HEK293 (cell line): ENCODE data around the gene SAMD4B.

Experiments
- CTCF ChIA-PET: fragments of 350-600 bp; formaldehyde crosslinking; extraction: SDS; loops from one replicate; lab custom pipeline; 2021; ENCODE audit warnings: antibody characterized with exemption; lab: Yijun Ruan, JAX
- POLR2A ChIA-PET: fragments of 300-600 bp; formaldehyde crosslinking; extraction: SDS; loops from one replicate; lab custom pipeline; 2020; ENCODE audit warnings: antibody characterized with exemption, inconsistent platforms; lab: Yijun Ruan, JAX
- H3K27ac ChIP-seq: fragments of 200-500 bp; sonication (Bioruptor generic); 2 replicates; pipeline ENCODE4 v1.5.1; 2014; ENCODE audit warnings: low read depth, low read length, control low read depth, inconsistent platforms; ENCODE audit errors: extremely low read depth
- H3K36me3 ChIP-seq, 2 experiments: fragments of 200-500 bp in 1 of 2; sonication (Bioruptor generic) in 1 of 2; 1 replicate in 1 of 2; 2 replicates in 1 of 2; pipeline ENCODE4 v1.5.1; 2014 to 2017; ENCODE audit warnings: inconsistent platforms in 2 of 2, low read length in 2 of 2; ENCODE audit not compliant: control insufficient read depth in 2 of 2, insufficient read depth in 1 of 2
- H3K4me1 ChIP-seq: fragments of 200-500 bp; sonication (Bioruptor generic); 2 replicates; pipeline ENCODE4 v1.5.1; 2014; ENCODE audit warnings: mild to moderate bottlenecking, low read length, inconsistent platforms; ENCODE audit not compliant: control insufficient read depth, insufficient read depth
- H3K4me3 ChIP-seq: 2 replicates; pipeline ENCODE4 v1.5.1; 2011; ENCODE audit warnings: low read depth, mild to moderate bottlenecking, control low read depth, low read length, moderate library complexity
- H3K9me3 ChIP-seq: fragments of 200-500 bp; sonication (Bioruptor generic); 2 replicates; pipeline ENCODE4 v1.5.1; 2014; ENCODE audit warnings: low read depth, low read length, inconsistent platforms; ENCODE audit not compliant: control insufficient read depth, insufficient read depth
- KLF9 ChIP-seq: fragments of 450-650 bp; formaldehyde crosslinking; IDR thresholded peaks from 2 replicates; pipeline ENCODE4 v1.5.1; 2016; ENCODE audit warnings: missing biosample characterization, missing genetic modification characterization, low read depth
- SP2 ChIP-seq: fragments of 450-650 bp; formaldehyde crosslinking; IDR thresholded peaks from 2 replicates; pipeline ENCODE4 v1.5.1; 2016; ENCODE audit warnings: missing biosample characterization, missing genetic modification characterization
- TCF7L2 ChIP-seq: IDR thresholded peaks from 2 replicates; pipeline ENCODE4 v1.6.1; 2011; ENCODE audit warnings: low read depth, mild to moderate bottlenecking, inconsistent platforms, low read length, moderate library complexity, borderline replicate concordance
- ZBTB21 ChIP-seq: fragments of 450-650 bp; formaldehyde crosslinking; IDR thresholded peaks from 2 replicates; pipeline ENCODE4 v1.5.1; 2017; ENCODE audit warnings: missing biosample characterization, missing genetic modification characterization
- ZFP69B ChIP-seq: fragments of 450-650 bp; formaldehyde crosslinking; IDR thresholded peaks from 2 replicates; pipeline ENCODE4 v1.5.1; 2016; ENCODE audit warnings: missing biosample characterization, missing genetic modification characterization
- ZNF10 ChIP-seq: fragments of 450-650 bp; formaldehyde crosslinking; IDR thresholded peaks from 2 replicates; pipeline ENCODE4 v1.5.1; 2017; ENCODE audit warnings: missing biosample characterization, missing genetic modification characterization
- ZNF174 ChIP-seq: fragments of 450-650 bp; formaldehyde crosslinking; IDR thresholded peaks from 2 replicates; pipeline ENCODE4 v1.5.0; 2017; ENCODE audit warnings: missing biosample characterization, mild to moderate bottlenecking, missing genetic modification characterization
- ZNF184 ChIP-seq: fragments of 450-650 bp; IDR thresholded peaks from 2 replicates; pipeline ENCODE4 v1.5.1; 2018; ENCODE audit warnings: missing biosample characterization, mild to moderate bottlenecking, missing genetic modification characterization
- ZNF248 ChIP-seq: fragments of 450-650 bp; formaldehyde crosslinking; IDR thresholded peaks from 2 replicates; pipeline ENCODE4 v1.5.1; 2017; ENCODE audit warnings: missing biosample characterization, missing genetic modification characterization
- ZNF416 ChIP-seq: fragments of 450-650 bp; formaldehyde crosslinking; IDR thresholded peaks from 2 replicates; pipeline ENCODE4 v1.5.1; 2016; ENCODE audit warnings: missing biosample characterization, missing genetic modification characterization
- ZNF514 ChIP-seq: fragments of 450-650 bp; formaldehyde crosslinking; IDR thresholded peaks from 2 replicates; pipeline ENCODE4 v1.5.1; 2016; ENCODE audit warnings: missing biosample characterization, missing genetic modification characterization
- ZNF555 ChIP-seq: fragments of 450-650 bp; formaldehyde crosslinking; conservative IDR thresholded peaks from 2 replicates; pipeline ENCODE4 v1.5.1; 2017; ENCODE audit warnings: missing biosample characterization, mild to moderate bottlenecking, missing genetic modification characterization, inconsistent platforms
- ZNF560 ChIP-seq: fragments of 450-650 bp; formaldehyde crosslinking; IDR thresholded peaks from 2 replicates; pipeline ENCODE4 v1.5.1; 2017; ENCODE audit warnings: missing biosample characterization, missing genetic modification characterization, borderline replicate concordance
- ZNF600 ChIP-seq: fragments of 450-650 bp; formaldehyde crosslinking; IDR thresholded peaks from 2 replicates; pipeline ENCODE4 v1.5.1; 2016; ENCODE audit warnings: missing biosample characterization, missing genetic modification characterization
- ZNF837 ChIP-seq: fragments of 450-650 bp; formaldehyde crosslinking; IDR thresholded peaks from 2 replicates; pipeline ENCODE4 v1.5.1; 2016; ENCODE audit warnings: missing biosample characterization, missing genetic modification characterization
- ZSCAN16 ChIP-seq: fragments of 450-650 bp; formaldehyde crosslinking; IDR thresholded peaks from 2 replicates; pipeline ENCODE4 v1.5.1; 2016; ENCODE audit warnings: missing biosample characterization, missing genetic modification characterization
- TF ChIP-seq, protein P1 (sequence below): fragments of 450-650 bp; formaldehyde crosslinking; conservative IDR thresholded peaks from 2 replicates; pipeline ENCODE4 v1.5.1; 2016; ENCODE audit warnings: low read depth, missing biosample characterization, missing genetic modification characterization
- TF ChIP-seq, protein P2 (sequence below): fragments of 450-650 bp; formaldehyde crosslinking; IDR thresholded peaks from 2 replicates; pipeline ENCODE4 v1.5.1; 2016; ENCODE audit warnings: missing biosample characterization, missing genetic modification characterization
- TF ChIP-seq, protein P3 (sequence below): fragments of 450-650 bp; formaldehyde crosslinking; IDR thresholded peaks from 2 replicates; pipeline ENCODE4 v1.5.1; 2016; ENCODE audit warnings: missing biosample characterization, missing genetic modification characterization
- TF ChIP-seq, protein P4 (sequence below): fragments of 450-650 bp; formaldehyde crosslinking; IDR thresholded peaks from 2 replicates; pipeline ENCODE4 v1.5.1; 2016; ENCODE audit warnings: missing biosample characterization, missing genetic modification characterization
- TF ChIP-seq, protein P5 (sequence below): fragments of 450-650 bp; formaldehyde crosslinking; IDR thresholded peaks from 2 replicates; pipeline ENCODE4 v1.5.1; 2016; ENCODE audit warnings: missing biosample characterization, missing genetic modification characterization

The SAMD4B gene

DNA sequence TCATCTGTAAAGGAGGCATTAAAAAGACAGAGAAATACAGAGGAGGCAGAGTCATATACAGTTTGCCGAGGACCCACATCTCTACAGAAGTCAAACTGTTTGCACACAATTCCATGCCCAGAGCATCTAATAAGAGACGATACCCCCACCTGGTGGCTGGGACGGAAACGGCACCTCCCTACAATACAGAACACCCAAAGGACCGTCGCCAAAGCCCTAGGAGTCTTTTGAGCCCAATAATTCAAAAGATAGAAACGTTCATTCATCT is 69.5 kb downstream of the SAMD4B start (continued):
- TF ChIP-seq, protein P1, sequence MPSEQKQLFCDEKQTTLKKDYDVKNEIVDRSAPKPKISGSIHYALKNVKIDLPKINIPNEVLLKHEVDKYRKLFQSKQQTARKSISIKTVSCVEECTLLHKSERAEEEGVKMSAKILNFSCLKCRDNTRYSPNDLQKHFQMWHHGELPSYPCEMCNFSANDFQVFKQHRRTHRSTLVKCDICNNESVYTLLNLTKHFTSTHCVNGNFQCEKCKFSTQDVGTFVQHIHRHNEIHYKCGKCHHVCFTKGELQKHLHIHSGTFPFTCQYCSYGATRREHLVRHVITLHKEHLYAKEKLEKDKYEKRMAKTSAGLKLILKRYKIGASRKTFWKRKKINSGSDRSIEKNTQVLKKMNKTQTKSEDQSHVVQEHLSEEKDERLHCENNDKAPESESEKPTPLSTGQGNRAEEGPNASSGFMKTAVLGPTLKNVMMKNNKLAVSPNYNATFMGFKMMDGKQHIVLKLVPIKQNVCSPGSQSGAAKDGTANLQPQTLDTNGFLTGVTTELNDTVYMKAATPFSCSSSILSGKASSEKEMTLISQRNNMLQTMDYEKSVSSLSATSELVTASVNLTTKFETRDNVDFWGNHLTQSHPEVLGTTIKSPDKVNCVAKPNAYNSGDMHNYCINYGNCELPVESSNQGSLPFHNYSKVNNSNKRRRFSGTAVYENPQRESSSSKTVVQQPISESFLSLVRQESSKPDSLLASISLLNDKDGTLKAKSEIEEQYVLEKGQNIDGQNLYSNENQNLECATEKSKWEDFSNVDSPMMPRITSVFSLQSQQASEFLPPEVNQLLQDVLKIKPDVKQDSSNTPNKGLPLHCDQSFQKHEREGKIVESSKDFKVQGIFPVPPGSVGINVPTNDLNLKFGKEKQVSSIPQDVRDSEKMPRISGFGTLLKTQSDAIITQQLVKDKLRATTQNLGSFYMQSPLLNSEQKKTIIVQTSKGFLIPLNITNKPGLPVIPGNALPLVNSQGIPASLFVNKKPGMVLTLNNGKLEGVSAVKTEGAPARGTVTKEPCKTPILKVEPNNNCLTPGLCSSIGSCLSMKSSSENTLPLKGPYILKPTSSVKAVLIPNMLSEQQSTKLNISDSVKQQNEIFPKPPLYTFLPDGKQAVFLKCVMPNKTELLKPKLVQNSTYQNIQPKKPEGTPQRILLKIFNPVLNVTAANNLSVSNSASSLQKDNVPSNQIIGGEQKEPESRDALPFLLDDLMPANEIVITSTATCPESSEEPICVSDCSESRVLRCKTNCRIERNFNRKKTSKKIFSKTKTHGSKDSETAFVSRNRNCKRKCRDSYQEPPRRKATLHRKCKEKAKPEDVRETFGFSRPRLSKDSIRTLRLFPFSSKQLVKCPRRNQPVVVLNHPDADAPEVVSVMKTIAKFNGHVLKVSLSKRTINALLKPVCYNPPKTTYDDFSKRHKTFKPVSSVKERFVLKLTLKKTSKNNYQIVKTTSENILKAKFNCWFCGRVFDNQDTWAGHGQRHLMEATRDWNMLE (tag by site-specific recombination) = peak; percentile 50; the same call in 1 of the 2 replicates
- 0 out of 2 replicates have a peak, but pooled peaks have one; percentile 15 for TF ChIP-seq ZNF10
- TF ChIP-seq ZNF837 (tag by site-specific recombination) = no peak
- TF ChIP-seq TCF7L2 = no peak
- TF ChIP-seq, protein P2, sequence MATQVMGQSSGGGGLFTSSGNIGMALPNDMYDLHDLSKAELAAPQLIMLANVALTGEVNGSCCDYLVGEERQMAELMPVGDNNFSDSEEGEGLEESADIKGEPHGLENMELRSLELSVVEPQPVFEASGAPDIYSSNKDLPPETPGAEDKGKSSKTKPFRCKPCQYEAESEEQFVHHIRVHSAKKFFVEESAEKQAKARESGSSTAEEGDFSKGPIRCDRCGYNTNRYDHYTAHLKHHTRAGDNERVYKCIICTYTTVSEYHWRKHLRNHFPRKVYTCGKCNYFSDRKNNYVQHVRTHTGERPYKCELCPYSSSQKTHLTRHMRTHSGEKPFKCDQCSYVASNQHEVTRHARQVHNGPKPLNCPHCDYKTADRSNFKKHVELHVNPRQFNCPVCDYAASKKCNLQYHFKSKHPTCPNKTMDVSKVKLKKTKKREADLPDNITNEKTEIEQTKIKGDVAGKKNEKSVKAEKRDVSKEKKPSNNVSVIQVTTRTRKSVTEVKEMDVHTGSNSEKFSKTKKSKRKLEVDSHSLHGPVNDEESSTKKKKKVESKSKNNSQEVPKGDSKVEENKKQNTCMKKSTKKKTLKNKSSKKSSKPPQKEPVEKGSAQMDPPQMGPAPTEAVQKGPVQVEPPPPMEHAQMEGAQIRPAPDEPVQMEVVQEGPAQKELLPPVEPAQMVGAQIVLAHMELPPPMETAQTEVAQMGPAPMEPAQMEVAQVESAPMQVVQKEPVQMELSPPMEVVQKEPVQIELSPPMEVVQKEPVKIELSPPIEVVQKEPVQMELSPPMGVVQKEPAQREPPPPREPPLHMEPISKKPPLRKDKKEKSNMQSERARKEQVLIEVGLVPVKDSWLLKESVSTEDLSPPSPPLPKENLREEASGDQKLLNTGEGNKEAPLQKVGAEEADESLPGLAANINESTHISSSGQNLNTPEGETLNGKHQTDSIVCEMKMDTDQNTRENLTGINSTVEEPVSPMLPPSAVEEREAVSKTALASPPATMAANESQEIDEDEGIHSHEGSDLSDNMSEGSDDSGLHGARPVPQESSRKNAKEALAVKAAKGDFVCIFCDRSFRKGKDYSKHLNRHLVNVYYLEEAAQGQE (tag by site-specific recombination) = peak; percentile 70; the same call in 1 of the 2 replicates
- peak; percentile 88 for TF ChIP-seq ZFP69B (tag by site-specific recombination)
- no peak for TF ChIP-seq ZNF555
- TF ChIP-seq ZNF174 (tag by site-specific recombination) = no peak

DNA sequence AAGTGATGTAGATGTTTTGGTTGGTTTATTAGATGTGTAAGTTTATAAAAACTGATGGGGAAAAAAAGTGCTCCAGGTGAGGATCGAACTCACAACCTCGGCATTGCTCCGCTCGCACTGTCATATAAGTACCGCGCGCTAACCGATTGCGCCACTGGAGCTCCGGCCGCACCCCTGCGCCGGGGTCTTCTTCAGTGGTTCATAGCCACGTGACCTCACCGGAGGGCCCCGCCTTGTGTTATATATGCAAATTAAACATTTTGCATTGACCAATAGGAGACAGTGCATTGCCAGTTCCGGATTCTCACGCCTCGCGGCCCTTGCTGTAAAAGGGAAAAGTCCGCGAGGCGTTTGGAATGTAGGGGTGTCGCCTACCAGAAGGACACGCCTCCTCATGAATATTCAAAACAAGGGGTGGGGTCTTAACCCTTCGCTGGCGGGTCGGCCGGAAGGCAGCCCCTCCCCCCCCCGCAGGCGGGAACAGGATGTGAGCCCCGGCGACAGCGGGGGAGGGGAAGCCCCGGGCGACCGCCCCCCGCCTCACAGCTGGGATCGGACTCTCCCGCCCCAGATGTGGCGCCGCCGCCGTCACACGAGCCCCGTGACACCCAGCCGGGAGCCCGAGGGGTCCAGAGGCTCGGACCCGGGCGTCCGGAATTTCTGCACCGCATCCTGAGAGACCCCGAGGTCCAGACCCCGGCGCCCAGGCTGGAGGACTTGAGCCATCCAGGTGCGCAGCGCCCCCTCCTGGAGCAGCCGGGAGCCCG is 70.1 kb downstream of the SAMD4B start, which contains the start of gene PLEKHG2:
Gene PLEKHG2 (plus strand): TSS at position 570 of the 767 bp plus-strand sequence. CDS start 1,418 bp downstream, outside the sequence.
- CTCF ChIA-PET = interaction anchor here (0.5 to 2.4 kb wide), 45 partner anchors 9 to 436 kb away, joined by 3 to 144 read pairs (median 5); partner anchors contain the start of genes EID2B, FBXO17, GMFG and MED29
- Histone ChIP-seq H3K27ac (peak within 1 kb of the TSS; percentile 91), H3K36me3 (peaks cover 21 to 25% of the 10 kb centered on the region in 2 experiments; a peak in 2 of 3 replicates), H3K4me3 (peak within 1 kb of the TSS; percentile 69), H3K4me1 (peaks cover 38% of the 10 kb centered on the region), H3K9me3 (no peaks in the 10 kb centered on the region)
- POLR2A ChIA-PET = interaction anchor here (0.5 to 2.4 kb wide), 10 partner anchors 9 to 503 kb away, joined by 3 to 57 read pairs (median 6); partner anchors contain the start of genes MED29, PAF1, RPS16 and SAMD4B
- peak; percentile 99 for TF ChIP-seq ZNF184 (tag by site-specific recombination)
- TF ChIP-seq SP2 = peak; percentile 94
- 0 out of 2 replicates have a peak, but pooled peaks have one; percentile 81 for TF ChIP-seq ZSCAN16
- no peak for TF ChIP-seq ZNF560 (tag by site-specific recombination)
- TF ChIP-seq ZNF416 (tag by site-specific recombination) = no peak
- TF ChIP-seq, protein P3, sequence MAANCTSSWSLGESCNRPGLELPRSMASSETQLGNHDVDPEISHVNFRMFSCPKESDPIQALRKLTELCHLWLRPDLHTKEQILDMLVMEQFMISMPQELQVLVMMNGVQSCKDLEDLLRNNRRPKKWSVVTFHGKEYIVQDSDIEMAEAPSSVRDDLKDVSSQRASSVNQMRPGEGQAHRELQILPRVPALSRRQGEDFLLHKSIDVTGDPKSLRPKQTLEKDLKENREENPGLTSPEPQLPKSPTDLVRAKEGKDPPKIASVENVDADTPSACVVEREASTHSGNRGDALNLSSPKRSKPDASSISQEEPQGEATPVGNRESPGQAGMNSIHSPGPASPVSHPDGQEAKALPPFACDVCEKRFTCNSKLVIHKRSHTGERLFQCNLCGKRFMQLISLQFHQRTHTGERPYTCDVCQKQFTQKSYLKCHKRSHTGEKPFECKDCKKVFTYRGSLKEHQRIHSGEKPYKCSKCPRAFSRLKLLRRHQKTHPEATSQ (tag by site-specific recombination) = no peak
- TF ChIP-seq, protein P4, sequence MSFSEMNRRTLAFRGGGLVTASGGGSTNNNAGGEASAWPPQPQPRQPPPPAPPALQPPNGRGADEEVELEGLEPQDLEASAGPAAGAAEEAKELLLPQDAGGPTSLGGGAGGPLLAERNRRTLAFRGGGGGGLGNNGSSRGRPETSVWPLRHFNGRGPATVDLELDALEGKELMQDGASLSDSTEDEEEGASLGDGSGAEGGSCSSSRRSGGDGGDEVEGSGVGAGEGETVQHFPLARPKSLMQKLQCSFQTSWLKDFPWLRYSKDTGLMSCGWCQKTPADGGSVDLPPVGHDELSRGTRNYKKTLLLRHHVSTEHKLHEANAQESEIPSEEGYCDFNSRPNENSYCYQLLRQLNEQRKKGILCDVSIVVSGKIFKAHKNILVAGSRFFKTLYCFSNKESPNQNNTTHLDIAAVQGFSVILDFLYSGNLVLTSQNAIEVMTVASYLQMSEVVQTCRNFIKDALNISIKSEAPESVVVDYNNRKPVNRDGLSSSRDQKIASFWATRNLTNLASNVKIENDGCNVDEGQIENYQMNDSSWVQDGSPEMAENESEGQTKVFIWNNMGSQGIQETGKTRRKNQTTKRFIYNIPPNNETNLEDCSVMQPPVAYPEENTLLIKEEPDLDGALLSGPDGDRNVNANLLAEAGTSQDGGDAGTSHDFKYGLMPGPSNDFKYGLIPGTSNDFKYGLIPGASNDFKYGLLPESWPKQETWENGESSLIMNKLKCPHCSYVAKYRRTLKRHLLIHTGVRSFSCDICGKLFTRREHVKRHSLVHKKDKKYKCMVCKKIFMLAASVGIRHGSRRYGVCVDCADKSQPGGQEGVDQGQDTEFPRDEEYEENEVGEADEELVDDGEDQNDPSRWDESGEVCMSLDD (tag by site-specific recombination) = peak; percentile 99
- TF ChIP-seq KLF9 (tag by site-specific recombination) = peak; percentile 96
- no peak for TF ChIP-seq ZNF514 (tag by site-specific recombination)
- TF ChIP-seq ZBTB21 (tag by site-specific recombination) = peak; percentile 83
- TF ChIP-seq, protein P5, sequence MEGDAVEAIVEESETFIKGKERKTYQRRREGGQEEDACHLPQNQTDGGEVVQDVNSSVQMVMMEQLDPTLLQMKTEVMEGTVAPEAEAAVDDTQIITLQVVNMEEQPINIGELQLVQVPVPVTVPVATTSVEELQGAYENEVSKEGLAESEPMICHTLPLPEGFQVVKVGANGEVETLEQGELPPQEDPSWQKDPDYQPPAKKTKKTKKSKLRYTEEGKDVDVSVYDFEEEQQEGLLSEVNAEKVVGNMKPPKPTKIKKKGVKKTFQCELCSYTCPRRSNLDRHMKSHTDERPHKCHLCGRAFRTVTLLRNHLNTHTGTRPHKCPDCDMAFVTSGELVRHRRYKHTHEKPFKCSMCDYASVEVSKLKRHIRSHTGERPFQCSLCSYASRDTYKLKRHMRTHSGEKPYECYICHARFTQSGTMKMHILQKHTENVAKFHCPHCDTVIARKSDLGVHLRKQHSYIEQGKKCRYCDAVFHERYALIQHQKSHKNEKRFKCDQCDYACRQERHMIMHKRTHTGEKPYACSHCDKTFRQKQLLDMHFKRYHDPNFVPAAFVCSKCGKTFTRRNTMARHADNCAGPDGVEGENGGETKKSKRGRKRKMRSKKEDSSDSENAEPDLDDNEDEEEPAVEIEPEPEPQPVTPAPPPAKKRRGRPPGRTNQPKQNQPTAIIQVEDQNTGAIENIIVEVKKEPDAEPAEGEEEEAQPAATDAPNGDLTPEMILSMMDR = peak; percentile 99
- TF ChIP-seq ZNF600 = peak; percentile 56; the same call in 1 of the 2 replicates
- no peak for TF ChIP-seq ZNF248 (tag by site-specific recombination)
